Measurements from ENCODE around the gene ABCD1.
A peak's percentile ranks its signal among the peaks of the same experiment; 100 is the strongest.
"Not testable (repeated sequence)": the region's sequence is repeated elsewhere in the genome, so short reads cannot be mapped to it uniquely, and the experiment has no call there.

ABCD1 gene
- long read RNA-seq, donor 1, partial matches to known transcripts: 0 of 2 reads
- long read RNA-seq, donor 1, other reads (novel, unspliced or antisense): 0 of 2 reads
- long read RNA-seq, donor 2, partial matches to known transcripts: 0 of 1 reads
- long read RNA-seq, donor 2, other reads (novel, unspliced or antisense): 0 of 1 reads
- long read RNA-seq, donor 3: 0 reads
- long read RNA-seq, donor 4, partial matches to known transcripts: 0 of 1 reads
- long read RNA-seq, donor 4, other reads (novel, unspliced or antisense): 0 of 1 reads
- long read RNA-seq, donor 5, partial matches to known transcripts: 0 of 1 reads
- long read RNA-seq, donor 5, other reads (novel, unspliced or antisense): 0 of 1 reads
- long read RNA-seq, donor 6, partial matches to known transcripts: 6 of 7 reads
- long read RNA-seq, donor 6, other reads (novel, unspliced or antisense): 0 of 7 reads
- long read RNA-seq, donor 7, partial matches to known transcripts: 0 of 2 reads
- long read RNA-seq, donor 7, other reads (novel, unspliced or antisense): 0 of 2 reads
- long read RNA-seq, donor 8: 0 reads

- peak; percentile 84 for DNase-seq
Measured at GRCh38 chrX:153724252-153725038, at the start of gene ABCD1, which contains the start of gene BCAP31. Gene ABCD1, plus strand, starts transcription at chrX:153724856. Its CDS starts 411 bp downstream, at chrX:153725267. Gene BCAP31, minus strand, starts transcription at chrX:153724387. Its CDS starts 1,143 bp downstream, at chrX:153723244.

GRCh38 chrX:153681175-153681574 lies 43.5 kb upstream of the ABCD1 start:
- no peak for DNase-seq

- not testable (repeated sequence) for DNase-seq
Measured at GRCh38 chrX:153683486-153683885, 41.2 kb upstream of the ABCD1 start.

GRCh38 chrX:153684467-153685155 lies 40.0 kb upstream of the ABCD1 start:
- DNase-seq: no peak

- DNase-seq: no peak
Measured at GRCh38 chrX:153685156-153685536, 39.5 kb upstream of the ABCD1 start.

- DNase-seq: peak; percentile 48
Measured at GRCh38 chrX:153685751-153686696, 38.6 kb upstream of the ABCD1 start.

- no peak for DNase-seq
Measured at GRCh38 chrX:153686711-153687110, 37.9 kb upstream of the ABCD1 start.

- DNase-seq: peak; percentile 75
Measured at GRCh38 chrX:153687121-153688039, 37.3 kb upstream of the ABCD1 start, which contains the start of gene SLC6A8. Gene SLC6A8, plus strand, starts transcription at chrX:153687926. Its CDS starts 649 bp downstream, at chrX:153688575.

- no peak for DNase-seq
Measured at GRCh38 chrX:153688071-153688470, 36.6 kb upstream of the ABCD1 start.

- DNase-seq: no peak
Measured at GRCh38 chrX:153688506-153688905, 36.1 kb upstream of the ABCD1 start.

GRCh38 chrX:153688911-153689590 lies 35.6 kb upstream of the ABCD1 start:
- DNase-seq: no peak

- DNase-seq: no peak
Measured at GRCh38 chrX:153689654-153690465, 34.8 kb upstream of the ABCD1 start.

GRCh38 chrX:153690466-153690865 lies 34.2 kb upstream of the ABCD1 start:
- DNase-seq: no peak

- not testable (repeated sequence) for DNase-seq
Measured at GRCh38 chrX:153691032-153691827, 33.4 kb upstream of the ABCD1 start.

GRCh38 chrX:153692003-153692402 lies 32.7 kb upstream of the ABCD1 start:
- DNase-seq: no peak

- no peak for DNase-seq
Measured at GRCh38 chrX:153692611-153693156, 32.0 kb upstream of the ABCD1 start.
